ENCODE measurements around the gene CCDC183. TPM values are rescaled to one million over a fixed set of nuclear protein-coding genes. Genes with fewer than 3 reads are reported as not detected.
A peak's percentile ranks its signal among the peaks of the same experiment; 100 is the strongest.

The CCDC183 gene
- polyA plus RNA-seq, 3 donors: 0.54 to 2.1 TPM; not detected in 1

- no peak overlapping the region for H2AFZ ChIP-seq (ENCODE audit: insufficient read depth, low read depth, low read length, poor library complexity, severe bottlenecking)
- H3K4me3 Mint-ChIP-seq: peak overlapping the region in 1 of 2 donors; percentile 64
- H3K9me3 Mint-ChIP-seq: peaks cover 0 to 2% (median 0%) of the 10 kb centered on the region in 7 donors
- H3K79me2 ChIP-seq (ENCODE audit: insufficient read depth, low read length): peaks cover 5% of the 10 kb centered on the region
- peak overlapping the region; percentile 43 for H3K9ac ChIP-seq (ENCODE audit: insufficient read depth, low read length, poor library complexity, severe bottlenecking)
- peaks cover 6 to 15% of the 10 kb centered on the region in 2 donors for H3K4me1 ChIP-seq (ENCODE audit: control insufficient read depth in 1 of 2, insufficient read depth in 2 of 2, low read length in 2 of 2)
- H4K20me1 ChIP-seq (ENCODE audit: insufficient read depth, low read length): peaks cover 54% of the 10 kb centered on the region
- peak overlapping the region in 1 of 3 experiments; percentile 60 for H3K4me3 ChIP-seq (replicated peaks in 1 of 3; ENCODE audit: low read depth in 2 of 3, low read length in 3 of 3)
- H3K36me3 ChIP-seq (replicated peaks in 1 of 2; ENCODE audit: control insufficient read depth in 1 of 2, insufficient read depth in 2 of 2, low read length in 2 of 2): peaks cover 27 to 48% of the 10 kb centered on the region in 2 donors
- H3K27me3 ChIP-seq (ENCODE audit: control insufficient read depth in 2 of 2, insufficient read depth in 2 of 2, low read length in 2 of 2): peaks cover 0 to 7% of the 10 kb centered on the region in 2 donors
- peak overlapping the region; percentile 67 for H3K4me2 ChIP-seq (replicated peaks; ENCODE audit: extremely low read depth, low read length, poor library complexity, severe bottlenecking)
- no peaks in the 10 kb centered on the region for H3K9me3 ChIP-seq (replicated peaks in 1 of 2; ENCODE audit: control insufficient read depth in 1 of 2, insufficient read depth in 1 of 2, low read length in 2 of 2)
- H3K36me3 Mint-ChIP-seq: peaks cover 43 to 67% of the 10 kb centered on the region in 2 donors
- peaks cover 8 to 11% (median 10%) of the 10 kb centered on the region in 3 donors for H3K27me3 Mint-ChIP-seq (ENCODE audit: low read depth in 3 of 3)
- no peak for DNase-seq
- H3K4me1 Mint-ChIP-seq: peaks cover 9% of the 10 kb centered on the region
- intact Hi-C loops (cut with micrococcal nuclease): no loop called here
- WGBS (ENCODE audit: insufficient coverage): 76% methylated on average over 31 of the region's 42 CpGs
- no peak for TF ChIP-seq CTCF (IDR thresholded peaks at IDR 0.05)
- no peak overlapping the region for H3K27ac ChIP-seq (ENCODE audit: low read depth in 1 of 2, low read length in 2 of 2)
- H3K27ac Mint-ChIP-seq: no peak overlapping the region
Measured at GRCh38 chr9:136821826-136822544, 25.8 kb downstream of the CCDC183 start.

GRCh38 chr9:136823136-136824046 is 27.3 kb downstream of the CCDC183 start:
- no peak overlapping the region for H2AFZ ChIP-seq (ENCODE audit: insufficient read depth, low read depth, low read length, poor library complexity, severe bottlenecking)
- H3K9me3 ChIP-seq (replicated peaks in 1 of 2; ENCODE audit: control insufficient read depth in 1 of 2, insufficient read depth in 1 of 2, low read length in 2 of 2): no peaks in the 10 kb centered on the region
- no peak overlapping the region for H3K4me3 ChIP-seq (replicated peaks in 1 of 3; ENCODE audit: low read depth in 2 of 3, low read length in 3 of 3)
- H3K27me3 ChIP-seq (ENCODE audit: control insufficient read depth in 2 of 2, insufficient read depth in 2 of 2, low read length in 2 of 2): peaks cover 0 to 7% of the 10 kb centered on the region in 2 donors
- H3K27ac ChIP-seq (ENCODE audit: low read depth in 1 of 2, low read length in 2 of 2): no peak overlapping the region
- TF ChIP-seq CTCF (IDR thresholded peaks at IDR 0.05): no peak
- H3K9me3 Mint-ChIP-seq: peaks cover 0 to 2% (median 0%) of the 10 kb centered on the region in 7 donors
- WGBS (ENCODE audit: insufficient coverage): 98% methylated on average over 20 of the region's 30 CpGs
- peaks cover 3% of the 10 kb centered on the region for H3K79me2 ChIP-seq (ENCODE audit: insufficient read depth, low read length)
- peaks cover 8 to 11% (median 10%) of the 10 kb centered on the region in 3 donors for H3K27me3 Mint-ChIP-seq (ENCODE audit: low read depth in 3 of 3)
- peaks cover 6 to 15% of the 10 kb centered on the region in 2 donors for H3K4me1 ChIP-seq (ENCODE audit: control insufficient read depth in 1 of 2, insufficient read depth in 2 of 2, low read length in 2 of 2)
- no peak overlapping the region for H3K4me3 Mint-ChIP-seq
- H3K27ac Mint-ChIP-seq: no peak overlapping the region
- no peak overlapping the region for H3K4me2 ChIP-seq (replicated peaks; ENCODE audit: extremely low read depth, low read length, poor library complexity, severe bottlenecking)
- H3K9ac ChIP-seq (ENCODE audit: insufficient read depth, low read length, poor library complexity, severe bottlenecking): no peak overlapping the region
- H3K36me3 ChIP-seq (replicated peaks in 1 of 2; ENCODE audit: control insufficient read depth in 1 of 2, insufficient read depth in 2 of 2, low read length in 2 of 2): peaks cover 40 to 54% of the 10 kb centered on the region in 2 donors
- H3K4me1 Mint-ChIP-seq: peaks cover 9% of the 10 kb centered on the region
- H3K36me3 Mint-ChIP-seq: peaks cover 36 to 66% of the 10 kb centered on the region in 2 donors
- no peak for DNase-seq
- peaks cover 50% of the 10 kb centered on the region for H4K20me1 ChIP-seq (ENCODE audit: insufficient read depth, low read length)
- intact Hi-C loops (cut with micrococcal nuclease): no loop called here
